Measurements from ENCODE around the gene RAI14.

Gene RAI14

GRCh38 chr5:34648039-34648839 lies 7.9 kb upstream of the RAI14 start:
- no peak for DNase-seq

- DNase-seq = no peak
Measured at GRCh38 chr5:34648840-34649158, 7.3 kb upstream of the RAI14 start.

- DNase-seq = no peak
Measured at GRCh38 chr5:34651791-34652190, 4.3 kb upstream of the RAI14 start.

- no peak for DNase-seq
Measured at GRCh38 chr5:34652466-34652865, 3.7 kb upstream of the RAI14 start.

GRCh38 chr5:34652914-34653313 lies 3.2 kb upstream of the RAI14 start:
- no peak for DNase-seq

GRCh38 chr5:34653708-34654107 lies 2.4 kb upstream of the RAI14 start:
- DNase-seq = no peak

- DNase-seq = peak; percentile 40 to 56 (median 48)
Measured at GRCh38 chr5:34655354-34655991, 655 bp upstream of the RAI14 start.

- DNase-seq = peak in 3 of 4 experiments; percentile 6 to 23 (median 9)
Measured at GRCh38 chr5:34656700-34657273, 659 bp downstream of the RAI14 start.

- DNase-seq = peak; percentile 5 to 42 (median 16)
Measured at GRCh38 chr5:34657274-34657921, 1.3 kb downstream of the RAI14 start.

GRCh38 chr5:34657988-34658387 lies 1.9 kb downstream of the RAI14 start:
- no peak for DNase-seq

- DNase-seq = no peak
Measured at GRCh38 chr5:34659168-34659567, 3.0 kb downstream of the RAI14 start.

- peak; percentile 55 to 81 (median 62) for DNase-seq
Measured at GRCh38 chr5:34660444-34660843, 4.3 kb downstream of the RAI14 start.

- no peak for DNase-seq
Measured at GRCh38 chr5:34663771-34664496, 7.8 kb downstream of the RAI14 start.

- no peak for DNase-seq
Measured at GRCh38 chr5:34666392-34667080, 10.4 kb downstream of the RAI14 start.

GRCh38 chr5:34667705-34668104 lies 11.6 kb downstream of the RAI14 start:
- DNase-seq = no peak

- DNase-seq = no peak
Measured at GRCh38 chr5:34669931-34670516, 13.9 kb downstream of the RAI14 start.

GRCh38 chr5:34672196-34672595 lies 16.1 kb downstream of the RAI14 start:
- no peak for DNase-seq

GRCh38 chr5:34673463-34674125 lies 17.5 kb downstream of the RAI14 start:
- no peak for DNase-seq

GRCh38 chr5:34674187-34674586 lies 18.1 kb downstream of the RAI14 start:
- DNase-seq = no peak

- no peak for DNase-seq
Measured at GRCh38 chr5:34675857-34676256, 19.7 kb downstream of the RAI14 start.

GRCh38 chr5:34676416-34676815 lies 20.3 kb downstream of the RAI14 start:
- no peak for DNase-seq
